ENCODE results near the gene PDZK1IP1.
A peak's percentile ranks its signal among the peaks of the same experiment; 100 is the strongest.

PDZK1IP1 gene

GRCh38 chr1:47189844-47190508 is at the start of gene PDZK1IP1:
TSS of gene PDZK1IP1 (minus strand) at chr1:47190036. CDS start at chr1:47189932, 104 bp downstream.
- DNase-seq: peak; percentile 49

GRCh38 chr1:47238935-47239592 is 49.2 kb upstream of the PDZK1IP1 start:
- no peak for DNase-seq

- DNase-seq: no peak
These were observed 46.0 kb upstream of the PDZK1IP1 start for GRCh38 chr1:47235806-47236205.

- no peak for DNase-seq
These were observed 45.4 kb upstream of the PDZK1IP1 start for GRCh38 chr1:47235241-47235681.

- DNase-seq: no peak
These were observed 43.4 kb upstream of the PDZK1IP1 start for GRCh38 chr1:47233186-47233585.

GRCh38 chr1:47232187-47232874 is 42.5 kb upstream of the PDZK1IP1 start, which contains the start of gene TAL1:
TSS of gene TAL1 (minus strand) at chr1:47232225. CDS start at chr1:47225888, 6,337 bp downstream.
- DNase-seq: no peak

- DNase-seq: peak; percentile 37
These were observed 41.7 kb upstream of the PDZK1IP1 start for GRCh38 chr1:47231301-47232186.

- peak; percentile 52 for DNase-seq
These were observed 41.0 kb upstream of the PDZK1IP1 start for GRCh38 chr1:47230692-47231300.

- no peak for DNase-seq
These were observed 40.3 kb upstream of the PDZK1IP1 start for GRCh38 chr1:47229886-47230691.

- DNase-seq: no peak
These were observed 39.4 kb upstream of the PDZK1IP1 start for GRCh38 chr1:47229031-47229885.

GRCh38 chr1:47228644-47229030 is 38.8 kb upstream of the PDZK1IP1 start:
- DNase-seq: no peak

- DNase-seq: no peak
These were observed 37.8 kb upstream of the PDZK1IP1 start for GRCh38 chr1:47227341-47228232.

- DNase-seq: peak; percentile 48
These were observed 37.0 kb upstream of the PDZK1IP1 start for GRCh38 chr1:47226839-47227215.

GRCh38 chr1:47226121-47226838 is 36.4 kb upstream of the PDZK1IP1 start:
- DNase-seq: peak; percentile 49

GRCh38 chr1:47225430-47226100 is 35.7 kb upstream of the PDZK1IP1 start:
- DNase-seq: peak; percentile 72

- DNase-seq: peak; percentile 69
These were observed 35.0 kb upstream of the PDZK1IP1 start for GRCh38 chr1:47224676-47225399.

GRCh38 chr1:47223921-47224675 is 34.3 kb upstream of the PDZK1IP1 start:
- DNase-seq: no peak

All from DMS53 (cell line).